ENCODE measurements around the gene SETBP1. TPM values are rescaled to one million over a fixed set of nuclear protein-coding genes. Genes with fewer than 3 reads are reported as not detected.
A peak's percentile ranks its signal among the peaks of the same experiment; 100 is the strongest.

SETBP1 gene
- total and polyA plus RNA-seq, 2 of the 13 experiments (the other 11 are each of a cell fraction or from before 2014, with no cell fraction given): 0.18 to 0.65 TPM

DNA sequence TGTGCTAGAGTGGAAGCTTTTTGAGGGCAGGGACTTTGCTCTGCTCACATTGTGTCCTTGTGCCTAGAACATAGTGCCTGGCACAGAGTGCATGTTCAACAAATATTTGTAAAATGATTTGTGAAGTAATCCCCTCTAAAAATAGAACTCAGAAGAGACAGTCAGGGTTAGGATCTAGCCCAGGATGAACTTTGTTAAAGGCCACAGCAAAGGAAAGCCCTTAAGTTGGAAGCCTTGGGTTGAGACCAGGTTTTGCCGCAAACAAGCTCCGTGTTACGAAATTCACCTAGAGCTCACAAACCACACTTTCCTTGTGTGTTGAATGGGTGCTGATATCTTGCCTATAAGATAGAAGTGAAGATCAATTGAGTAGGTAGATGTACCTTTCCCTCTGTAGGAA is 84.2 kb downstream of the SETBP1 start:
- BruUV-seq (replicated peaks): no TSS peak
- DNase-seq (ENCODE audit: low spot score) (no peak), FAIRE-seq (no peak), ATAC-seq (no peak)
- 94% methylated on average over 3 of the region's 3 CpGs for WGBS (ENCODE audit: low lambda C conversion rate)
- Histone ChIP-seq H4K20me1 (ENCODE audit: insufficient read depth, low read length) (no peaks in the 10 kb centered on the region), H3K27me3 (ENCODE audit: control insufficient read depth in 1 of 2, insufficient read depth in 2 of 2, low read length in 2 of 2) (peaks cover 0 to 6% of the 10 kb centered on the region in 2 experiments; a peak in 1 of 5 replicates), H2AFZ (ENCODE audit: low read length) (no peak overlapping the region), H3K4me3 (replicated peaks in 1 of 3; ENCODE audit: insufficient read depth in 1 of 3, low read depth in 2 of 3, low read length in 3 of 3) (no peak overlapping the region), H3K4me1 (ENCODE audit: insufficient read depth, low read length) (no peaks in the 10 kb centered on the region), H3K27ac (ENCODE audit: extremely low read length, insufficient read depth, low read length) (no peak overlapping the region), H3K4me2 (ENCODE audit: low read depth, low read length) (no peak overlapping the region), H3K79me2 (ENCODE audit: insufficient read depth, low read length) (no peaks in the 10 kb centered on the region), H3K9ac (ENCODE audit: insufficient read depth, low read depth, low read length) (no peak overlapping the region), H3K36me3 (replicated peaks in 1 of 2; ENCODE audit: control insufficient read depth in 1 of 2, insufficient read depth in 2 of 2, low read length in 2 of 2) (no peaks in the 10 kb centered on the region), H3K9me3 (ENCODE audit: low read length) (no peaks in the 10 kb centered on the region)
- in situ Hi-C loops (cut with HindIII; ENCODE audit: extremely low pct_ligation_motif_present, low pct_unique_long_range_greater_than_20kb) (no loop called here), intact Hi-C loops (cut with micrococcal nuclease; ENCODE audit: unreplicated experiment) (no loop called here)
- TF ChIP-seq ZNF510 (CRISPR knock-in tag; IDR thresholded peaks at IDR 0.05; ENCODE audit: low read depth) (no peak), MEF2D (CRISPR knock-in tag; IDR thresholded peaks at IDR 0.05) (peak; percentile 65)
- ChIA-PET POLR2A (no interaction called here), CTCF (ENCODE audit: low intra/inter-chr PET ratio, low total read pairs) (no interaction called here)

DNA sequence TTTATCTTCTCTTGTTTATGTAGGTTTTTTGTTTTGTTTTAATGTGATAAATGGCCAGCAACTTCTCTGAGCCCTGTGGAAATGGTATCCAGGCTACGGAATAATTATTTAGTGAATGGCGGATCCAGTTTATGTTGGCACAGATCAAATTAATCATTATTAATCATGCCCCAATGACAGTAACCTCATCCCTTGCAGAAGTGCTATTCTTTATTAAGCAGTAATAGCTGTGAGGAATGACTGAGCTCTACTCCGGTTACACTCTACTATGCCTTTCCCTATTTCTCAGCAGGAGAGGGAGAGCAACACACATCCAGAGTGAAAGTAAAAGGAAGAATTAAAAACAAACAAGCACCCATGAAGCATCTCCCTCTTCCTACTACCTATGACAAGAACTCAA is 84.8 kb downstream of the SETBP1 start:
- intact Hi-C loops (cut with micrococcal nuclease; ENCODE audit: unreplicated experiment): no loop called here
- CTCF ChIA-PET (ENCODE audit: low intra/inter-chr PET ratio, low total read pairs): no interaction called here
- Histone ChIP-seq H3K9me3 (ENCODE audit: low read length) (no peaks in the 10 kb centered on the region), H2AFZ (ENCODE audit: low read length) (no peak overlapping the region), H3K36me3 (replicated peaks in 1 of 2; ENCODE audit: control insufficient read depth in 1 of 2, insufficient read depth in 2 of 2, low read length in 2 of 2) (no peaks in the 10 kb centered on the region), H4K20me1 (ENCODE audit: insufficient read depth, low read length) (no peaks in the 10 kb centered on the region), H3K4me1 (ENCODE audit: insufficient read depth, low read length) (no peaks in the 10 kb centered on the region; the same call in 1 of the 2 replicates), H3K27ac (ENCODE audit: extremely low read length, insufficient read depth, low read length) (no peak overlapping the region), H3K4me3 (replicated peaks in 1 of 3; ENCODE audit: insufficient read depth in 1 of 3, low read depth in 2 of 3, low read length in 3 of 3) (no peak overlapping the region), H3K4me2 (ENCODE audit: low read depth, low read length) (no peak overlapping the region), H3K79me2 (ENCODE audit: insufficient read depth, low read length) (no peaks in the 10 kb centered on the region), H3K27me3 (ENCODE audit: control insufficient read depth in 1 of 2, insufficient read depth in 2 of 2, low read length in 2 of 2) (peaks cover 0 to 6% of the 10 kb centered on the region in 2 experiments; a peak in 1 of 5 replicates), H3K9ac (ENCODE audit: insufficient read depth, low read depth, low read length) (no peak overlapping the region)
- no peak for FAIRE-seq
- WGBS (ENCODE audit: low lambda C conversion rate): 90% methylated on average over 3 of the region's 3 CpGs
- no TSS peak for BruUV-seq (replicated peaks)
- in situ Hi-C loops (cut with HindIII; ENCODE audit: extremely low pct_ligation_motif_present, low pct_unique_long_range_greater_than_20kb): no loop called here
- POLR2A ChIA-PET: no interaction called here
- ATAC-seq: no peak
- DNase-seq (ENCODE audit: low spot score): no peak
- no peak for TF ChIP-seq POLR2A (IDR thresholded peaks at IDR 0.05; ENCODE audit: insufficient read depth in 1 of 2, low read depth in 2 of 2, low read length in 2 of 2)
- TF ChIP-seq KDM1A (CRISPR knock-in tag; IDR thresholded peaks at IDR 0.05): no peak
- no peak for TF ChIP-seq NFE2 (CRISPR knock-in tag; IDR thresholded peaks at IDR 0.05)
- TF ChIP-seq SIX4 (CRISPR knock-in tag; IDR thresholded peaks at IDR 0.05): no peak
- no peak for TF ChIP-seq FOXK1 (CRISPR knock-in tag; IDR thresholded peaks at IDR 0.05; ENCODE audit: borderline replicate concordance, low read depth)
- TF ChIP-seq, protein P1, sequence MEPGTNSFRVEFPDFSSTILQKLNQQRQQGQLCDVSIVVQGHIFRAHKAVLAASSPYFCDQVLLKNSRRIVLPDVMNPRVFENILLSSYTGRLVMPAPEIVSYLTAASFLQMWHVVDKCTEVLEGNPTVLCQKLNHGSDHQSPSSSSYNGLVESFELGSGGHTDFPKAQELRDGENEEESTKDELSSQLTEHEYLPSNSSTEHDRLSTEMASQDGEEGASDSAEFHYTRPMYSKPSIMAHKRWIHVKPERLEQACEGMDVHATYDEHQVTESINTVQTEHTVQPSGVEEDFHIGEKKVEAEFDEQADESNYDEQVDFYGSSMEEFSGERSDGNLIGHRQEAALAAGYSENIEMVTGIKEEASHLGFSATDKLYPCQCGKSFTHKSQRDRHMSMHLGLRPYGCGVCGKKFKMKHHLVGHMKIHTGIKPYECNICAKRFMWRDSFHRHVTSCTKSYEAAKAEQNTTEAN (CRISPR knock-in tag; conservative IDR thresholded peaks at IDR 0.05): no peak
- TF ChIP-seq, protein P2, sequence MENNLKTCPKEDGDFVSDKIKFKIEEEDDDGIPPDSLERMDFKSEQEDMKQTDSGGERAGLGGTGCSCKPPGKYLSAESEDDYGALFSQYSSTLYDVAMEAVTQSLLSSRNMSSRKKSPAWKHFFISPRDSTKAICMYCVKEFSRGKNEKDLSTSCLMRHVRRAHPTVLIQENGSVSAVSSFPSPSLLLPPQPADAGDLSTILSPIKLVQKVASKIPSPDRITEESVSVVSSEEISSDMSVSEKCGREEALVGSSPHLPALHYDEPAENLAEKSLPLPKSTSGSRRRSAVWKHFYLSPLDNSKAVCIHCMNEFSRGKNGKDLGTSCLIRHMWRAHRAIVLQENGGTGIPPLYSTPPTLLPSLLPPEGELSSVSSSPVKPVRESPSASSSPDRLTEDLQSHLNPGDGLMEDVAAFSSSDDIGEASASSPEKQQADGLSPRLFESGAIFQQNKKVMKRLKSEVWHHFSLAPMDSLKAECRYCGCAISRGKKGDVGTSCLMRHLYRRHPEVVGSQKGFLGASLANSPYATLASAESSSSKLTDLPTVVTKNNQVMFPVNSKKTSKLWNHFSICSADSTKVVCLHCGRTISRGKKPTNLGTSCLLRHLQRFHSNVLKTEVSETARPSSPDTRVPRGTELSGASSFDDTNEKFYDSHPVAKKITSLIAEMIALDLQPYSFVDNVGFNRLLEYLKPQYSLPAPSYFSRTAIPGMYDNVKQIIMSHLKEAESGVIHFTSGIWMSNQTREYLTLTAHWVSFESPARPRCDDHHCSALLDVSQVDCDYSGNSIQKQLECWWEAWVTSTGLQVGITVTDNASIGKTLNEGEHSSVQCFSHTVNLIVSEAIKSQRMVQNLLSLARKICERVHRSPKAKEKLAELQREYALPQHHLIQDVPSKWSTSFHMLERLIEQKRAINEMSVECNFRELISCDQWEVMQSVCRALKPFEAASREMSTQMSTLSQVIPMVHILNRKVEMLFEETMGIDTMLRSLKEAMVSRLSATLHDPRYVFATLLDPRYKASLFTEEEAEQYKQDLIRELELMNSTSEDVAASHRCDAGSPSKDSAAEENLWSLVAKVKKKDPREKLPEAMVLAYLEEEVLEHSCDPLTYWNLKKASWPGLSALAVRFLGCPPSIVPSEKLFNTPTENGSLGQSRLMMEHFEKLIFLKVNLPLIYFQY (CRISPR knock-in tag; IDR thresholded peaks at IDR 0.05; ENCODE audit: borderline replicate concordance): no peak
- TF ChIP-seq, protein P3, sequence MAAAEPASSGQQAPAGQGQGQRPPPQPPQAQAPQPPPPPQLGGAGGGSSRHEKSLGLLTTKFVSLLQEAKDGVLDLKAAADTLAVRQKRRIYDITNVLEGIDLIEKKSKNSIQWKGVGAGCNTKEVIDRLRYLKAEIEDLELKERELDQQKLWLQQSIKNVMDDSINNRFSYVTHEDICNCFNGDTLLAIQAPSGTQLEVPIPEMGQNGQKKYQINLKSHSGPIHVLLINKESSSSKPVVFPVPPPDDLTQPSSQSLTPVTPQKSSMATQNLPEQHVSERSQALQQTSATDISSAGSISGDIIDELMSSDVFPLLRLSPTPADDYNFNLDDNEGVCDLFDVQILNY (CRISPR knock-in tag; conservative IDR thresholded peaks at IDR 0.05): no peak
- TF ChIP-seq FOSL2 (CRISPR knock-in tag; IDR thresholded peaks at IDR 0.05): no peak
- TF ChIP-seq, protein P4, sequence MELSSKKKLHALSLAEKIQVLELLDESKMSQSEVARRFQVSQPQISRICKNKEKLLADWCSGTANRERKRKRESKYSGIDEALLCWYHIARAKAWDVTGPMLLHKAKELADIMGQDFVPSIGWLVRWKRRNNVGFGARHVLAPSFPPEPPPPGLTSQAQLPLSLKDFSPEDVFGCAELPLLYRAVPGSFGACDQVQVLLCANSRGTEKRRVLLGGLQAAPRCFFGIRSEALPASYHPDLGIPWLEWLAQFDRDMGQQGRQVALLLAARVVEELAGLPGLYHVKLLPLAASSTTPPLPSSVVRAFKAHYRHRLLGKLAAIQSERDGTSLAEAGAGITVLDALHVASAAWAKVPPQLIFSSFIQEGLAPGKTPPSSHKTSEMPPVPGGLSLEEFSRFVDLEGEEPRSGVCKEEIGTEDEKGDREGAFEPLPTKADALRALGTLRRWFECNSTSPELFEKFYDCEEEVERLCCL (CRISPR knock-in tag; IDR thresholded peaks at IDR 0.05; ENCODE audit: borderline replicate concordance): no peak
- no peak for TF ChIP-seq KLF16 (CRISPR knock-in tag; IDR thresholded peaks at IDR 0.05)
